Keratinocyte (primary cell): ENCODE measurements around the gene TARM1. TPM values are rescaled to one million over a fixed set of nuclear protein-coding genes. Genes with fewer than 3 reads are reported as not detected.

Source experiments
- DNase-seq: peaks from one replicate; pipeline ENCODE4 v3.0.0-alpha.2; 2011; ENCODE audit warnings: low read depth, missing footprints, low spot score
- FAIRE-seq: peaks from 2 replicates; lab custom pipeline; 2011; peaks lifted over from hg19 to GRCh38; lab: Jason Lieb, UNC
- H2AFZ ChIP-seq: 2 replicates; pipeline ENCODE4 v1.6.0; 2012; ENCODE audit warnings: low read length, control low read depth, inconsistent platforms; ENCODE audit not compliant: control insufficient read depth
- H3K27ac ChIP-seq: 2 replicates; pipeline ENCODE4 v1.5.1; 2011; ENCODE audit warnings: low read length; ENCODE audit not compliant: control insufficient read depth, insufficient read depth
- H3K27me3 ChIP-seq: 3 replicates; pipeline ENCODE4 v1.6.0; 2011; ENCODE audit warnings: low read length; ENCODE audit not compliant: control insufficient read depth, insufficient read depth; ENCODE audit errors: extremely low read depth
- H3K36me3 ChIP-seq, 2 experiments: 2 replicates in 1 of 2; 3 replicates in 1 of 2; pipeline ENCODE4 v1.5.1; 2011; ENCODE audit warnings: low read length in 2 of 2, mild to moderate bottlenecking in 1 of 2; ENCODE audit not compliant: control insufficient read depth in 2 of 2, insufficient read depth in 2 of 2; ENCODE audit errors: extremely low read depth in 1 of 2
- H3K4me1 ChIP-seq: 3 replicates; pipeline ENCODE4 v1.5.1; 2011; ENCODE audit warnings: low read length; ENCODE audit not compliant: control insufficient read depth, insufficient read depth; ENCODE audit errors: extremely low read depth
- H3K4me2 ChIP-seq: 3 replicates; pipeline ENCODE4 v1.6.0; 2011; ENCODE audit warnings: low read depth, low read length; ENCODE audit not compliant: control insufficient read depth, insufficient read depth; ENCODE audit errors: extremely low read depth
- H3K4me3 ChIP-seq, 3 experiments: fragments of 200-600 bp in 1 of 3; sonication (generic) in 1 of 3; 2 replicates in 2 of 3; 3 replicates in 1 of 3; pipeline ENCODE4 v1.5.1; 2011 to 2016; ENCODE audit warnings: low read length in 3 of 3, mild to moderate bottlenecking in 3 of 3, control low read depth in 2 of 3, inconsistent platforms in 1 of 3, low read depth in 1 of 3, mixed read lengths in 1 of 3, mixed run types in 1 of 3, moderate library complexity in 1 of 3; ENCODE audit not compliant: control insufficient read depth in 2 of 3, insufficient read depth in 2 of 3; ENCODE audit errors: extremely low read depth in 1 of 3
- H3K79me2 ChIP-seq: 2 replicates; pipeline ENCODE4 v1.6.0; 2012; ENCODE audit warnings: low read length; ENCODE audit not compliant: control insufficient read depth, insufficient read depth
- H3K9ac ChIP-seq: 3 replicates; pipeline ENCODE4 v1.6.0; 2011; ENCODE audit warnings: low read length; ENCODE audit not compliant: control insufficient read depth, insufficient read depth; ENCODE audit errors: extremely low read depth
- H3K9me1 ChIP-seq: 3 replicates; pipeline ENCODE4 v1.6.0; 2011; ENCODE audit warnings: low read length; ENCODE audit not compliant: control insufficient read depth, insufficient read depth; ENCODE audit errors: extremely low read depth
- H3K9me3 ChIP-seq: 2 replicates; pipeline ENCODE4 v1.5.1; 2012; ENCODE audit warnings: low read depth, low read length; ENCODE audit not compliant: control insufficient read depth
- H4K20me1 ChIP-seq: 3 replicates; pipeline ENCODE4 v1.6.0; 2011; ENCODE audit warnings: low read length; ENCODE audit not compliant: control insufficient read depth, insufficient read depth; ENCODE audit errors: extremely low read depth
- CTCF ChIP-seq, 3 experiments: IDR thresholded peaks in 1 of 3; conservative IDR thresholded peaks in 1 of 3; optimal IDR thresholded peaks in 1 of 3; 2 replicates in 2 of 3; 3 replicates in 1 of 3; pipeline versions ENCODE3 to v1.5.1; 2011; ENCODE audit warnings: low read length in 3 of 3, mild to moderate bottlenecking in 3 of 3, moderate library complexity in 2 of 3, control low read depth in 1 of 3, inconsistent platforms in 1 of 3; ENCODE audit not compliant: insufficient read depth in 2 of 3; ENCODE audit errors: extremely low read depth in 1 of 3
- EZH2 ChIP-seq: IDR thresholded peaks from one replicate; pipeline ENCODE4 v1.6.1; 2012; ENCODE audit warnings: inconsistent platforms, mild to moderate bottlenecking, low read length, moderate library complexity
- dilution Hi-C: fragments of 300-500 bp; cut with MboI; formaldehyde crosslinking; loops from one replicate; pipeline ENCODE4 v1.7.0; 2020; ENCODE audit warnings: low sequenced_read_pairs; ENCODE audit not compliant: extremely low pct_ligation_motif_present
- polyA minus RNA-seq, 3 experiments: library from RNA; depleted of rRNA, polyadenylated mRNA; stranded (reverse); fragments of >200 nt; gene quantifications; 1 replicate in 1 of 3; 2 replicates in 1 of 3; 3 replicates in 1 of 3; pipeline ENCODE4 v1.2.3, GENCODE V29; 2011
- polyA plus RNA-seq, 5 experiments: library from polyadenylated mRNA; depleted of rRNA in 3 of 5; stranded (reverse) in 3 of 5; stranded (forward) in 1 of 5; unstranded in 1 of 5; fragments of >200 nt; gene quantifications; 1 replicate in 1 of 5; 2 replicates in 3 of 5; 3 replicates in 1 of 5; pipeline versions ENCODE4 v1.2.1 to v1.2.3, GENCODE V29; 2011 to 2012; ENCODE audit warnings: missing spikeins in 2 of 5, low read depth in 1 of 5, low replicate concordance in 1 of 5

Gene TARM1
- polyA plus RNA-seq (not detected in 3 replicates), polyA minus RNA-seq (not detected in 3 replicates)
- not detected for polyA plus RNA-seq (2011; ENCODE audit: low read depth)
- polyA plus RNA-seq (2011; cell fraction: cytosol; rRNA removed): not detected in 2 replicates
- not detected in 2 replicates for polyA plus RNA-seq (2011; cell fraction: nucleus; rRNA removed)
- polyA plus RNA-seq (2012; ENCODE audit: low replicate concordance): not detected in 2 replicates
- polyA minus RNA-seq (2011; cell fraction: cytosol; rRNA and poly(A)+ RNA removed): not detected
- polyA minus RNA-seq (2011; cell fraction: nucleus; rRNA and poly(A)+ RNA removed): not detected in 2 replicates

GRCh38 chr19:54081032-54081431, at the start of gene TARM1:
TSS of gene TARM1 (minus strand) at chr19:54081365. CDS start at chr19:54081340, 25 bp downstream.
- H3K27ac ChIP-seq: no peak within 1 kb of the TSS
- no peaks in the 10 kb centered on the region for H3K9me1 ChIP-seq
- H2AFZ ChIP-seq: no peak within 1 kb of the TSS
- no peak for FAIRE-seq
- H3K4me3 ChIP-seq: no peak within 1 kb of the TSS
- H3K4me2 ChIP-seq: no peak within 1 kb of the TSS
- DNase-seq: no peak
- TF ChIP-seq EZH2 (no peak), CTCF (optimal IDR thresholded peaks at IDR 0.05 in 1 of 3, IDR thresholded peaks at IDR 0.05 in 1 of 3, conservative IDR thresholded peaks at IDR 0.05 in 1 of 3; ENCODE audit: extremely low read depth in 1 of 3, insufficient read depth in 2 of 3, low read length in 3 of 3) (no peak)
- H4K20me1 ChIP-seq: no peaks in the 10 kb centered on the region
- dilution Hi-C loops: no loop called here
- peaks cover 4% of the 10 kb centered on the region for H3K9me3 ChIP-seq
- no peaks in the 10 kb centered on the region for H3K79me2 ChIP-seq
- H3K36me3 ChIP-seq: no peaks in the 10 kb centered on the region
- H3K9ac ChIP-seq: no peak within 1 kb of the TSS
- no peaks in the 10 kb centered on the region for H3K4me1 ChIP-seq
- no peaks in the 10 kb centered on the region for H3K27me3 ChIP-seq

GRCh38 chr19:54129617-54129996, 48.4 kb upstream of the TARM1 start:
- dilution Hi-C loops: no loop called here
- Histone ChIP-seq H3K9me3 (no peaks in the 10 kb centered on the region), H4K20me1 (no peaks in the 10 kb centered on the region), H3K27me3 (no peaks in the 10 kb centered on the region), H3K4me1 (peaks cover 4% of the 10 kb centered on the region), H3K79me2 (no peaks in the 10 kb centered on the region), H3K27ac (no peak overlapping the region), H3K4me3 (no peak overlapping the region), H2AFZ (no peak overlapping the region), H3K9me1 (no peaks in the 10 kb centered on the region), H3K36me3 (peaks cover 23 to 26% of the 10 kb centered on the region in 2 experiments), H3K4me2 (no peak overlapping the region), H3K9ac (no peak overlapping the region)
- TF ChIP-seq EZH2 (no peak), CTCF (optimal IDR thresholded peaks at IDR 0.05 in 1 of 3, IDR thresholded peaks at IDR 0.05 in 1 of 3, conservative IDR thresholded peaks at IDR 0.05 in 1 of 3; ENCODE audit: extremely low read depth in 1 of 3, insufficient read depth in 2 of 3, low read length in 3 of 3) (no peak)
- no peak for FAIRE-seq
- no peak for DNase-seq
